ENCODE results near the gene RIMS4. TPM values are rescaled to one million over a fixed set of nuclear protein-coding genes. Genes with fewer than 3 reads are reported as not detected.

RIMS4 gene
- total and polyA plus RNA-seq, 9 of the 15 experiments (the other 6 are each of a cell fraction or from before 2014, with no cell fraction given), result 0.04 TPM; not detected in 8

DNA sequence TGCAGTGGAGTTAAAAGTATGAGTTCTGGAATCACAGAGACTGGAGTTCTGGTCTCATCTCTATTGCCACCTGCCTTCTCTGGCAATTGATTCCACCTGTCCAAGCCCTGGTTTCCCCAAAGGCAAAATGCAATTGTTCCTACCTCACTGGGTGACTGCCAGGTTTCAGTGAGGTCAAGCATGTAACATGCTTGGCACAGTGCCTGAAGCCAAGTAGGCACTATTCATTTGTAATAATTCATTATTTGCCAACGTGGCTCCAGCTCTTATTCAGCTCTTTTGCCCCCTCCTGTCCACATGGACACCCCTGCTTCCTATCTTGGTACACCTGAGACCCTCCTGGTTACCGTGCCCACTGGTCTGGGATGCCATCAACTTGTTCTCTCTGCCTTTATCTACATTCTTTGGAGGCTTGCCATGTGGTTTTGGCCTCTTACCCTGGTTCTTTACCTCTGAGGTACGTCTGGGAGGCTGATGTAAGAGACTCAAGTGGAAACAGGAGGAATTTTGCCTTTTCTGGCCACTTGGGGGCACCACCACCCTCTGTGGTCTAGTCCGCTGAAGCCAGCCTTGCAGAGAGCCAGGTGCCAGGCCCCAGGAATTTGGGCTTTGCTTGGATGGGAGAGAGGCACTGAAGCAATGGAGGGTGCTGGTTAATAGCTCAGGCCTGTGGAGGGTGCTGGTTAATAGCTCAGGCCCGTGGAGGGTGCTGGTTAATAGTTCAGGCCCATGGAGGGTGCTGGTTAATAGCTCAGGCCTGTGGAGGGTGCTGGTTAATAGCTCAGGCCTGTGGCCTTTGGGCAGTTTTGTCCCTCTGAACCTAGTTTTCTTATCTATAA lies 63.0 kb downstream of the RIMS4 start (continued):
- TF ChIP-seq CBX3 (IDR thresholded peaks at IDR 0.05; ENCODE audit: borderline replicate concordance in 1 of 2, low read length in 2 of 2), result no peak
- no peak for TF ChIP-seq POLR2A (conservative IDR thresholded peaks at IDR 0.05)
- TF ChIP-seq MED1 (CRISPR knock-in tag; IDR thresholded peaks at IDR 0.05; ENCODE audit: borderline replicate concordance), result no peak
- TF ChIP-seq ATF1 (CRISPR knock-in tag; IDR thresholded peaks at IDR 0.05), result no peak
- no peak for TF ChIP-seq ATF1 (tag; IDR thresholded peaks at IDR 0.05)
- TF ChIP-seq ZNF717 (CRISPR knock-in tag; IDR thresholded peaks at IDR 0.05), result no peak
- TF ChIP-seq RAD21 (CRISPR knock-in tag; conservative IDR thresholded peaks at IDR 0.05 in 1 of 2, IDR thresholded peaks at IDR 0.05 in 1 of 2), result peak; percentile 25 to 55; a peak in 3 of 4 replicates
- TF ChIP-seq TCF7 (IDR thresholded peaks at IDR 0.05; ENCODE audit: borderline replicate concordance), result no peak
- TF ChIP-seq, protein P1, sequence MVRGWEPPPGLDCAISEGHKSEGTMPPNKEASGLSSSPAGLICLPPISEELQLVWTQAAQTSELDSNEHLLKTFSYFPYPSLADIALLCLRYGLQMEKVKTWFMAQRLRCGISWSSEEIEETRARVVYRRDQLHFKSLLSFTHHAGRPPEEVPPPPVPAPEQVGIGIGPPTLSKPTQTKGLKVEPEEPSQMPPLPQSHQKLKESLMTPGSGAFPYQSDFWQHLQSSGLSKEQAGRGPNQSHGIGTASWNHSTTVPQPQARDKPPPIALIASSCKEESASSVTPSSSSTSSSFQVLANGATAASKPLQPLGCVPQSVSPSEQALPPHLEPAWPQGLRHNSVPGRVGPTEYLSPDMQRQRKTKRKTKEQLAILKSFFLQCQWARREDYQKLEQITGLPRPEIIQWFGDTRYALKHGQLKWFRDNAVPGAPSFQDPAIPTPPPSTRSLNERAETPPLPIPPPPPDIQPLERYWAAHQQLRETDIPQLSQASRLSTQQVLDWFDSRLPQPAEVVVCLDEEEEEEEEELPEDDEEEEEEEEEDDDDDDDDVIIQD (CRISPR knock-in tag; IDR thresholded peaks at IDR 0.05), result no peak
- TF ChIP-seq POLR2H (tag; IDR thresholded peaks at IDR 0.05; ENCODE audit: low read depth), result no peak
- no peak for TF ChIP-seq SMARCA4 (IDR thresholded peaks at IDR 0.05)
- TF ChIP-seq, protein P2, sequence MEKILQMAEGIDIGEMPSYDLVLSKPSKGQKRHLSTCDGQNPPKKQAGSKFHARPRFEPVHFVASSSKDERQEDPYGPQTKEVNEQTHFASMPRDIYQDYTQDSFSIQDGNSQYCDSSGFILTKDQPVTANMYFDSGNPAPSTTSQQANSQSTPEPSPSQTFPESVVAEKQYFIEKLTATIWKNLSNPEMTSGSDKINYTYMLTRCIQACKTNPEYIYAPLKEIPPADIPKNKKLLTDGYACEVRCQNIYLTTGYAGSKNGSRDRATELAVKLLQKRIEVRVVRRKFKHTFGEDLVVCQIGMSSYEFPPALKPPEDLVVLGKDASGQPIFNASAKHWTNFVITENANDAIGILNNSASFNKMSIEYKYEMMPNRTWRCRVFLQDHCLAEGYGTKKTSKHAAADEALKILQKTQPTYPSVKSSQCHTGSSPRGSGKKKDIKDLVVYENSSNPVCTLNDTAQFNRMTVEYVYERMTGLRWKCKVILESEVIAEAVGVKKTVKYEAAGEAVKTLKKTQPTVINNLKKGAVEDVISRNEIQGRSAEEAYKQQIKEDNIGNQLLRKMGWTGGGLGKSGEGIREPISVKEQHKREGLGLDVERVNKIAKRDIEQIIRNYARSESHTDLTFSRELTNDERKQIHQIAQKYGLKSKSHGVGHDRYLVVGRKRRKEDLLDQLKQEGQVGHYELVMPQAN (IDR thresholded peaks at IDR 0.05; ENCODE audit: borderline replicate concordance), result no peak
- TF ChIP-seq ERF (CRISPR knock-in tag; IDR thresholded peaks at IDR 0.05), result no peak
- TF ChIP-seq RBM39 (optimal IDR thresholded peaks at IDR 0.05; ENCODE audit: low read depth, low read length), result no peak
- TF ChIP-seq RBM14 (IDR thresholded peaks at IDR 0.05; ENCODE audit: borderline replicate concordance, insufficient read depth, low read depth, low read length), result no peak
- TF ChIP-seq ESRRA (IDR thresholded peaks at IDR 0.05; ENCODE audit: borderline replicate concordance, low read depth), result 0 out of 2 replicates have a peak, but pooled peaks have one; percentile 16
- TF ChIP-seq SETDB1 (IDR thresholded peaks at IDR 0.05; ENCODE audit: low read length), result no peak
- no peak for TF ChIP-seq POLR2G (IDR thresholded peaks at IDR 0.05; ENCODE audit: low read depth, low read length)
- TF ChIP-seq CEBPB (tag; IDR thresholded peaks at IDR 0.05), result no peak
